Keratinocyte (primary cell): ENCODE measurements around the gene NSMCE1.

Experiments used
- EZH2 ChIP-seq: IDR thresholded peaks from one replicate; pipeline ENCODE4 v1.6.1; 2012; ENCODE audit warnings: inconsistent platforms, mild to moderate bottlenecking, low read length, moderate library complexity
- TF ChIP-seq, protein P1 (sequence below), 3 experiments: IDR thresholded peaks in 1 of 3; conservative IDR thresholded peaks in 1 of 3; optimal IDR thresholded peaks in 1 of 3; 2 replicates in 2 of 3; 3 replicates in 1 of 3; pipeline versions ENCODE3 to v1.5.1; 2011; ENCODE audit warnings: low read length in 3 of 3, mild to moderate bottlenecking in 3 of 3, moderate library complexity in 2 of 3, control low read depth in 1 of 3, inconsistent platforms in 1 of 3; ENCODE audit not compliant: insufficient read depth in 2 of 3; ENCODE audit errors: extremely low read depth in 1 of 3

DNA sequence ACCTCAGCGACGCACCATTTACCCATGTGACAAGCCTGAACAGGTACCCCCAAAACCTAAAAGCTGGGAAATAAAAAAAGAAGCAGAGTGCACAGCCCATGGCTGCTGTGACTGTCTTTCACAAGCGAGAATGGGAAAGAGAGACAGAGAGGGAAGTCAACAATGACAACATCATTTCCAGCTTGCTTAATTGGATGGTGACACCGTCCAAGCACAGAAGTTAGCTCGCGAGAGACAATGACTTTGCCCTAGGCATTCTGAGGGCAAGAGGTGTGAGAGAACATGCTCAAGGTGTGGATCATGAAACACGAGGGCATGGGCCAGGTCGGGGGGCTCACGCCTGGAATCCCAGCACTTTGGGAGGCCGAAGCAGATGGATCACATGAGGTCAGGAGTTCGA is 19.3 kb upstream of the NSMCE1 start:
- TF ChIP-seq EZH2 = no peak
- TF ChIP-seq, protein P1, sequence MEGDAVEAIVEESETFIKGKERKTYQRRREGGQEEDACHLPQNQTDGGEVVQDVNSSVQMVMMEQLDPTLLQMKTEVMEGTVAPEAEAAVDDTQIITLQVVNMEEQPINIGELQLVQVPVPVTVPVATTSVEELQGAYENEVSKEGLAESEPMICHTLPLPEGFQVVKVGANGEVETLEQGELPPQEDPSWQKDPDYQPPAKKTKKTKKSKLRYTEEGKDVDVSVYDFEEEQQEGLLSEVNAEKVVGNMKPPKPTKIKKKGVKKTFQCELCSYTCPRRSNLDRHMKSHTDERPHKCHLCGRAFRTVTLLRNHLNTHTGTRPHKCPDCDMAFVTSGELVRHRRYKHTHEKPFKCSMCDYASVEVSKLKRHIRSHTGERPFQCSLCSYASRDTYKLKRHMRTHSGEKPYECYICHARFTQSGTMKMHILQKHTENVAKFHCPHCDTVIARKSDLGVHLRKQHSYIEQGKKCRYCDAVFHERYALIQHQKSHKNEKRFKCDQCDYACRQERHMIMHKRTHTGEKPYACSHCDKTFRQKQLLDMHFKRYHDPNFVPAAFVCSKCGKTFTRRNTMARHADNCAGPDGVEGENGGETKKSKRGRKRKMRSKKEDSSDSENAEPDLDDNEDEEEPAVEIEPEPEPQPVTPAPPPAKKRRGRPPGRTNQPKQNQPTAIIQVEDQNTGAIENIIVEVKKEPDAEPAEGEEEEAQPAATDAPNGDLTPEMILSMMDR (optimal IDR thresholded peaks at IDR 0.05 in 1 of 3, IDR thresholded peaks at IDR 0.05 in 1 of 3, conservative IDR thresholded peaks at IDR 0.05 in 1 of 3; ENCODE audit: extremely low read depth in 1 of 3, insufficient read depth in 2 of 3, low read length in 3 of 3) = no peak
